GM03348 (cell line): ENCODE measurements around the gene UBR2.
A peak's percentile ranks its signal among the peaks of the same experiment; 100 is the strongest.
"Not testable (repeated sequence)": the region's sequence is repeated elsewhere in the genome, so short reads cannot be mapped to it uniquely, and the experiment has no call there.

Experiments
- DNase-seq: peaks from one replicate; pipeline ENCODE4 v3.0.0; 2012; ENCODE audit warnings: low spot score

Gene UBR2

DNA sequence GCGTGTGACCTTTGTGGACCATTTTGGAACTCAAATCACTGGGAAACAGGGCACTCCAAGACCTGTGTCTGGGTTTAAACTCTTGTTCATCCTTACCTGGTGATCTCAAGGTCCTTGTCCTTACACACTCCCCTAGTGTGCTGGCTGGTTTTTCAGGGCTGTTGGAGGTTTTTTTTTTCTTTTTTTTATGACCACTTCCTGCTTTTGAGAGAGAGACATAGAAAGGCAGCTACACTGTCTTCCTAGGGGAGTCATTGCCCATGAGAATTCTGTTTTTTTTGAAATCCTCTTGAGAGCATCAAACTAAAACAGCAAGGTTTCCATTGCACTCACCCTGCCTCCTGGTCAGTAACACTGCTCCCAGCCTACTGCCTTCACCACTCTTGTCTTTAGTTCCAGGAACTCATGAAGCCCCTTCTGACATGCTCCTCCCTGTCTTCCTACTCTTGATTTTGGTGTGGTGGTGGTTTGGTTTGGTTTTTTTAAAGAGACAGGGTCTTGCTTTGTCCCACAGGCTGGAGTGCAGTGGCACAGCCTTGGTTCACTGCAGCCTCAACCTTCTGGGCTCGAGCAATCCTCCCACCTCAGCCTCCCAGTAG, 130.0 kb downstream of the UBR2 start:
- DNase-seq: no peak

- peak; percentile 84 for DNase-seq
Measured at GRCh38 chr6:42694586-42694985, 130.8 kb downstream of the UBR2 start.

GRCh38 chr6:42696526-42697267, 132.9 kb downstream of the UBR2 start:
- peak; percentile 82 for DNase-seq

DNA sequence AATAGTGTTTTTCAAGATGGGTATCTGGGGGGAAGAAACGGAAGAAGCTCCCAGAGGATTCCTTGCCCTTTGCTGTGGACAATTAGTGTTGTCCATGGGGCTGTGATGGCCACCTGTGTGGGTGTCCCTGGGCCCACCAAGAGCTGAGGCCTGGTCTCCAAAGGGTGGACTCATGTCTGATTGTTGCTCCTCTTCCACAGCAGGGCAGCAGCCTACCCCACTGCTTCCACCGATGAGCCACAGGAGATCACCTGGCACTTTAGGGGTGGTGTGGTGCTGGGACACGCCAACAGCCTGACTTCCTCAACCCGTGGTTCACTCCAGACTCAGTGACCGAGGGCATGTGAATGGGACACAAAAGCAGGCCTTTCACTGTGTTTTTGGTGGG, 133.4 kb downstream of the UBR2 start:
- DNase-seq: no peak

GRCh38 chr6:42698217-42698616, 134.4 kb downstream of the UBR2 start:
- no peak for DNase-seq

DNA sequence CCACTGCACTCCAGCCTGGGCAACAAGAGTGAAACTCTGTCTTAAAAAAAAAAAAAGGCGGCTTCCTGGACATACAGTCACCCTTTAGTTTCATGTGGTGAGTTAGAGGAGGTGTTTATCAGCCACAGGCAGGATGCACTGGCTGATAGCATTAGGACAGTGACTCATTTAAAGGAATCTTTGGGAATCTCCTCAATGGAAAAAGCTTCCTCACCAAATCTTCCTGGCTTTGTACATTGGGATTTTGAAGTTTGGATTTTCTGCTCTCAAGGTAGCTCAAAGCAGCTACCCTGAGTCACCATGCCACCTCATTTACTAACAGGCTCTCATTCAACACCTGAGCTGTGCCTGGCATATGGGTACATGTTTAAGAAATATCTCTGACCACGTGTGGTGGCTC, 138.4 kb downstream of the UBR2 start:
- peak; percentile 55 for DNase-seq

DNA sequence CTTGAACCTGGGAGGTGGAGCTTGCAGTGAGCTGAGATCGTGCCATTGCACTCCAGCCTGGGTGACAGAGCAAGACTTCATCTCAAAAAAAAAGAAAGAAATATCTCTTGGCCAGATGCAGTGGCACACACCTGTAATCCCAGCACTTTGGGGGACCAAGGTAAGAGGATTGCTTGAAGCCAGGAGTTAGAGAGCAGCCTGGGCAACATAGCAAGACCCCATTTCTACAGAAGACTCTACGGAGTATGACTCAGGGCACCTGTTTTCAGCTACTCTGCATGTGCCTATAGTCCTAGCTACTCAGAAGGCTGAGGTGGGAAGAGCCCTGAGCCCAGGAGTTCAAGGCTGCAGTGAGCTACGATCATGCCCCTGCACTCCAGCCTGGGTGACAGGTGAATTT, 139.0 kb downstream of the UBR2 start:
- not testable (repeated sequence) for DNase-seq

DNA sequence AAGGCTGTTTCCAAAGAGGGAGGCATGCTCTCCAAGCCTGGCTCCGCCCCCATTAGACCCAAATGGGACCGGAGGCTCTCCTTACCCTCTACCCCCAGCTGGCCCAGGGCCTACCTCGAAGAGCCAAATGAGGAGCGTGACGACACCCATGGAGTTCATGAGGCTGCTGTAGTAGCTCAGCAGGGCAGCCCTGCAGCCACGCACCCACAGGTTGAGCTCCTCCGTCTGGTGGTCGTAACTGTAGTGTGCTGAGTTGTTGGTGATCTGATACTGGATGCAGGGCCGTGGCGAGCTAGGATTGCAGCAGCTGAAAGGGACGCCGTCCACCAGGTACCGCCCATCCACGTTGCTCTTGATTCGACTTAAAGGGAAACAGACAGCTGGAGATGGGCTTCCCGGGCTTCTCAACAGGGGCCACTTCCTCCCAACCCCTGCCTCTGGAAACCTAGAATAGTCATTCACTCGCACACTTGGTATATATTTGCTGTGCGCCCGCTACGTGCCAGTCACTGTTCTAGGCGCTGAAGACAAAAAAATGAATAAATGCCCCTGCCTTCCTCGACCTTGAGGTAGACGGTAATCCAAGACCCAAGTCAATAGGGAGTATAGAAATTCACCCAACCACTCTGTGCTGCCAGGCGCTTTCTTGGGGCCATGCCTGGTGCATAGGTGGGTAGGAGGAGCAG, 140.6 kb downstream of the UBR2 start:
- no peak for DNase-seq

GRCh38 chr6:42704937-42705374, 141.1 kb downstream of the UBR2 start:
- DNase-seq: no peak

GRCh38 chr6:42707595-42707994, 143.8 kb downstream of the UBR2 start:
- DNase-seq: no peak

DNA sequence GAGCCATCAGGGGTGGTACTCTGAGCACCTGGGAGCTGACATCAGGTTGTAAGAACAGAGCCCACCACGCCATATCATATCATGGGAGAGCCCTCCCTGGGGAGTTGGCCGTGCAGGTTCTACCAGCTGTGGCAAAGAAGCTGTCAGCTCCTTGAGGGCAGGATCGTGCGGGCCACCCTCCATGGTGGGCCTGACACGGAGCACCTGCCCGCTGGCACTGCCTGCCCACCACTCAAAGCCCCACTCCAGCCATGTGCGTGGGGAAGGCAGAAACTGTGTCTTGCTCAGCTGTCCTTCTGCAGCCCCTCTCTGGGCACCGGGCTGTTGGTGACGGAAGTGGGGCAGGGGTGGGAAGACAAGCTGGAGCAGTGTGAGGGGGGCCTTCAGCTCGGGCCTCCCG, 144.3 kb downstream of the UBR2 start:
- no peak for DNase-seq

DNA sequence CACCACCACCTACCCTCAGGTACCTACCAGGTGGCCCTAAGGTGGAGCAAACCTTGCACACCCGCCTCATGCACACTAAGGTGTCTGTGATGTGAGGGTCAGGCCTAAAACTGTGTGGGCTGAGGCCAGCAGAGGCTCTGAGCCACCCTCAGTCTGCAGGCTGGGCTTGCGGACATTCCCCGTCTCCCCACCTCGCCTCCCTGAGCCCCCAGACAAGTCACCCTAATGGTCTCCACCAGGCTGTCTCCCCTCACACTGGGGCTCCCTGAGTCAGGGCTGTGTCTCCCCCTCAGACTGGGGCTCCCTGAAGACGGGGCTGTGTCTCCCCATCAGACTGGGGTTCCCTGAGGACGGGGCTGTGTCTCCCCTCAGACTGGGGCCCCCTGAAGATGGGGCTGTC, 146.0 kb downstream of the UBR2 start:
- DNase-seq: no peak

DNA sequence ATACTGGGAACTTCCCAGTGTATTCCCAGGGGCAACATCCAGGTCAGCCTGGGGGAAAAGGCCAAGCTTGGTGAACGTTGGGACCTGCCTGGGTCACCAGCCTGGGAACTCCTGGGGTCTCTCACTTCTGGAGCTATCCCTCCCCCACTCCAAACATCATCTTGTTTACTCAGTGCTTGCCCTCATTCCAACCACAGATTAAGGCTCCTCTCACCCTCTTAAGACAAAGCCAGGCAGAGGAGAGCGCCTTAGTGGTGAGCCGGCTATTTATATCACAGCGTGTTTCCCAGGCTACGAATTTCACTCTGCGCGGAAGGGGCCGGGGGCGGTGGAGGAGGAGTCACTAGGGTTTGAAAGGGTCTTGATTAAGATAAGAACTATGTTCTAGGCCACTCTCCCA, 146.5 kb downstream of the UBR2 start:
- DNase-seq: no peak

GRCh38 chr6:42711930-42712329, 148.1 kb downstream of the UBR2 start:
- DNase-seq: no peak

DNA sequence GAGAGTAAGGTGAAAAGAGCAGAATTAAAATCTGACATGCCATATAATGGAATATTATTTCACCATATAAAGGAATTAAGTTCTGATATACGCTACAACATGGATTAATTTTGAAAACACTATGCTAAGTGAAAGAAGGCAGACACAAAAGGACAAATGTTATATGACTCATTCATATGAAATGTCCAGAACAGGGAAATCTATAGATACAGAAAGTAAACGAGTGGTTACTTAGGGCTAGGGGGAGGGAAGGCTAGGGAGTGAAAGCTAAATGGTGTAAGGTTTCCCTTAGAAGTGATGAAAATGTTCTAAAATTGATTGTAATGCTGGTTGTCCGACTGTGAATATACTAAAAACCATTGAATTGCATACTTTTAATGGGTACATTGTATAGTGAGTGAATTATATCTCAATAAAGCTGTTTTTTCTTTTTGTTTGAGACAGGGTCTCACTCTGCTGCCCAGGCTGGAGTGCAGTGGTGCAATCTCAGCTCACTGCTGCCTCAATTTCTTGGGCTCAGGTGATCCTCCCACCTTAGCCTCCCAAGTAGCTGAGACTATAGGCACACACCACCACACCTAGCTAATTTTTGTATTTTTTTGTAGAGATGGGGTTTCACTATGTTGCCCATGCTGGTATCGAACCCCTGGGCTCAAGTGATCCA, 150.4 kb downstream of the UBR2 start:
- no peak for DNase-seq

DNA sequence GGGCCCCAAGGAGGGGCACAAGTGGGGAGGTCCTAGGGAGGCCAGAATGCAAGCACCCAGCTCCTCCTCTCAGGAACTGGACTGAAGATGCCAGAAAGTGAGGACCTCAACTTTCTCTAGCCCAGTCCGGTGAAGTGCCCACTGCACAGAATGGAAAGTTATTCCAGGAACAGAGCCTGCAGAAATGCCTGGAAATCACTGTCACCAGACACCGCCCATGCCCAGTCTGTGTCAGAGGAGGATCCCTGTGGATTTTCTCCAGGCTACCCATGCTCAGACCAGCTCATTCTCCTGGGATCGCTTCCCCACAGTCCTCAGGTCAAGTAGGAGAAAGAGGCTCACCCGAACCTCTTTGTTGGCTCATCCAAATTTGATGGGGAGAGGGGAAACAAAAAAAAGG, 152.0 kb downstream of the UBR2 start:
- DNase-seq: no peak

- DNase-seq: no peak
Measured at GRCh38 chr6:42720739-42721138, 156.9 kb downstream of the UBR2 start.

GRCh38 chr6:42722497-42722896, 158.7 kb downstream of the UBR2 start, which contains the start of gene PRPH2:
Gene PRPH2 (minus strand): TSS chr6:42722597. CDS start chr6:42722334, 263 bp downstream.
- DNase-seq: no peak

DNA sequence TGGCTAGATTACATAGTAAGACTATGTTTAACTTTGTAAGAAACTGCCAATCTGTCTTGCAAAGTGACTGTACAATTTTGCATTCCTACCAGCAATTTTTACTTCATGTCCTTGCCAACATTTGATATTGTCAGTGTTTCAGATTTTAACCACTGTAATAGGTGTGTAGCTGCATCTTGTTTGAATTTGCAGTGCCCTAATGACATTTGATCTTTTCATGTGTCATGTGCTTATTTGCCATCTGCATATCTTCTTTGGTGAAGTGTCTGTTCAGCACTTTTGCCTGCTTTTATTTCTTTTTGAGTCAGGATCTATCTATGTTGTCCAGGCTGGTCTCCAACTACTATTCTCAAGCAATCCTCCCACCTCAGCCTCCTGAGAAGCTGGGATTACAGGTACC, 161.0 kb downstream of the UBR2 start:
- no peak for DNase-seq

GRCh38 chr6:42726026-42726425, 162.2 kb downstream of the UBR2 start:
- no peak for DNase-seq

DNA sequence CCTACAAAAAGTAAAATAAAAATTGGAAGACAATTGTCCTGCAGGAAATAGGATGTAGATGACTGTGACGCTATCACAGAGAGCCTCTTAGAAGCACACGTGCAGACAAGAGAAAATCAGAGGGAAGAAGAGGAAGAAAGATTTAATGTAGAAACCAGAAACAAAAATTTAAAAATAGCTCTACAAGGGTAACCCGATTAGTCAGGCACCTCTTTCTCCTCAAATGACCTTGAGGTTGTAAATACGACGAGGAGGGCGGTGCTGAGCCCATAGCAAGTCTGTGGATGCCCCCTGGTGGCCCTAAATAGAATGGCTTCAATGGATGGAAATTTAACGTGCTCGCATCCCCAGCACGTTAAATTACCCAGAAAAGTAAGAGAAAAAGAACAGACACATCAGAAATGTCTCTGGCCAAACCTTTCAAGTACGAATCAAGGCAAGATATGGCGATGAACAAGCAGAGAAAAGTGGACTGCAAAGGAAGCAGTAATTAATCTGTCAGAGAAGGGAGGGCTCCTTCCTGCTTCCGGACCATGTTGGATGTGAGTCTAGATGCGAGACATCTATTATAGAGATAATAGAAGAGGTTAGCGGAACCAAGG, 162.8 kb downstream of the UBR2 start:
- DNase-seq: peak; percentile 90

- no peak for DNase-seq
Measured at GRCh38 chr6:42727087-42727611, 163.3 kb downstream of the UBR2 start.
